Liver (tissue), 9 donors: Measurements from ENCODE around the gene CHID1. TPM values are rescaled to one million over a fixed set of nuclear protein-coding genes. Genes with fewer than 3 reads are reported as not detected.

Experiments
- DNase-seq: peaks from one replicate; pipeline ENCODE4 v3.0.0-alpha.2; 2017; ENCODE audit warnings: low spot score
- H3K27ac ChIP-seq, 2 donors: one replicate each; pipeline ENCODE4 v1.7.0; 2013; ENCODE audit warnings: inconsistent platforms in 2 of 2, low read length in 2 of 2, control low read depth in 1 of 2, low read depth in 1 of 2, mild to moderate bottlenecking in 1 of 2
- H3K27me3 ChIP-seq, 4 donors: one replicate each; pipeline versions ENCODE4 v1.6.1 to v1.7.0; 2013; ENCODE audit warnings: low read length in 3 of 4, inconsistent platforms in 1 of 4, mild to moderate bottlenecking in 1 of 4, moderate library complexity in 1 of 4; ENCODE audit not compliant: control insufficient read depth in 4 of 4, insufficient read depth in 4 of 4
- H3K36me3 ChIP-seq, 4 donors: one replicate each; pipeline versions ENCODE4 v1.6.1 to v1.7.0; 2013; ENCODE audit warnings: low read length in 3 of 4, mild to moderate bottlenecking in 3 of 4, low read depth in 1 of 4, moderate library complexity in 1 of 4; ENCODE audit not compliant: control insufficient read depth in 4 of 4, insufficient read depth in 3 of 4
- H3K4me1 ChIP-seq, 4 donors: one replicate each; pipeline versions ENCODE4 v1.6.1 to v1.7.0; 2013; ENCODE audit warnings: low read length in 3 of 4, mild to moderate bottlenecking in 3 of 4, moderate library complexity in 1 of 4; ENCODE audit not compliant: control insufficient read depth in 4 of 4, insufficient read depth in 4 of 4
- H3K4me3 ChIP-seq, 3 donors: one replicate each; pipeline versions ENCODE4 v1.6.1 to v1.7.0; 2013; ENCODE audit warnings: low read length in 3 of 3, control low read depth in 1 of 3, low read depth in 1 of 3, mild to moderate bottlenecking in 1 of 3
- H3K9ac ChIP-seq, 2 donors: one replicate each; pipeline ENCODE4 v1.7.0; 2013; ENCODE audit warnings: low read length in 2 of 2, mild to moderate bottlenecking in 2 of 2, moderate library complexity in 2 of 2, control low read depth in 1 of 2, low read depth in 1 of 2
- H3K9me3 ChIP-seq, 4 donors: one replicate each; pipeline versions ENCODE4 v1.6.1 to v1.7.0; 2013; ENCODE audit warnings: low read length in 3 of 4; ENCODE audit not compliant: control insufficient read depth in 4 of 4
- EGR1 ChIP-seq, 2 donors: IDR thresholded peaks; 2 replicates each; pipeline ENCODE4 v1.6.1; 2016 to 2018; ENCODE audit warnings: antibody characterized with exemption in 2 of 2, low read depth in 2 of 2
- FOXA1 ChIP-seq: IDR thresholded peaks from 2 replicates; pipeline ENCODE4 v1.6.1; 2016; ENCODE audit warnings: antibody characterized with exemption
- HNF4A ChIP-seq, 2 donors: conservative IDR thresholded peaks; 2 replicates each; pipeline ENCODE4 v1.6.1; 2016; ENCODE audit warnings: antibody characterized with exemption in 2 of 2, mild to moderate bottlenecking in 2 of 2
- JUND ChIP-seq, 2 donors: IDR thresholded peaks; 2 replicates each; pipeline ENCODE4 v1.6.1; 2016; ENCODE audit warnings: antibody characterized with exemption in 2 of 2
- NR2F2 ChIP-seq: IDR thresholded peaks from 2 replicates; pipeline ENCODE4 v1.6.1; 2016; ENCODE audit warnings: antibody characterized with exemption
- RAD21 ChIP-seq, 2 donors: IDR thresholded peaks; 2 replicates each; pipeline ENCODE4 v1.6.1; 2016; ENCODE audit warnings: antibody characterized with exemption in 2 of 2, mild to moderate bottlenecking in 2 of 2
- RXRA ChIP-seq, 2 donors: IDR thresholded peaks; 2 replicates each; pipeline ENCODE4 v1.6.1; 2017 to 2018; ENCODE audit warnings: antibody characterized with exemption in 2 of 2, mild to moderate bottlenecking in 1 of 2
- TAF1 ChIP-seq: conservative IDR thresholded peaks from 2 replicates; pipeline ENCODE4 v1.6.1; 2016; ENCODE audit warnings: antibody characterized with exemption, mild to moderate bottlenecking
- WGBS: extraction: QIAGEN DNeasy Blood & Tissue Kit; methylation state at CpG from one replicate; pipeline ENCODE4 v1.1.7; 2013; 5-methylcytosine and 5-hydroxymethylcytosine counted together
- polyA plus RNA-seq, 2 donors: library from polyadenylated mRNA; stranded (reverse) in 1 of 2; unstranded in 1 of 2; fragments of 200-250 nt in 1 of 2; fragments of >200 nt in 1 of 2; fragmentation: Nextera tagmentation in 1 of 2; extraction: Ambion mirVana in 1 of 2; gene quantifications; one replicate each; pipeline versions ENCODE4 v1.2.1 to v1.2.3, GENCODE V29; 2013 to 2015
- total RNA-seq, 2 donors: library from RNA; depleted of rRNA; stranded (reverse); fragments of >200 nt; gene quantifications; one replicate each; pipeline ENCODE4 v1.2.3, GENCODE V29; 2014
- TF ChIP-seq, protein P1 (sequence below): IDR thresholded peaks from 2 replicates; pipeline ENCODE4 v1.6.1; 2016; ENCODE audit warnings: antibody characterized with exemption
- TF ChIP-seq, protein P2 (sequence below): IDR thresholded peaks from 2 replicates; pipeline ENCODE4 v1.6.1; 2016; ENCODE audit warnings: antibody characterized with exemption, mild to moderate bottlenecking
- TF ChIP-seq, protein P3 (sequence below): fragments of 150-350 bp; IDR thresholded peaks from 2 replicates; pipeline ENCODE4 v1.5.1; 2017; ENCODE audit warnings: improper control_type of control experiment, low read depth, low read length; ENCODE audit not compliant: missing input control
- donor health status: healthy.
- donor health status: healthy.
- donor health status: healthy.
- donor health status: healthy.
- donor health status: healthy.

Gene CHID1
- total and polyA plus RNA-seq, 4 donors: 39.5 to 68.8 (median 59.1) TPM

DNA sequence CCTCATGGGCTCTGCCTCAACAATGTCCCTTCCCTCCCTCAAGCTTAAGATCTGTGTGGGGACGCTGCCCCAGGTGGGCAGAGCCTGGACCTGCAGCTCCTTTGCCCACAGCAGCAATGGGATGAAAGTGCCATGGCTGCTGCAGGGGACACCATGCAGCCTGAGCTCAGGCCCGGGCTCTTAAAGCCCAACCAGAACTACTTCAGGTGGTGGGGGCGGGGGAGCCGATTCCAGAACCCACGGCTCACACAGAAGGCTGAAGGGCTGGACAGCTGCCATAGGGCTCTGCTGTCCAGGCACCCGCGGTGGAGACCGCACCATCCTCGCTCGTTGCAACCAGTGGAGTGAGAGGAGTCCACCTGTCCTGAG is 12.5 kb downstream of the CHID1 start (continued):
- TF ChIP-seq, protein P1, sequence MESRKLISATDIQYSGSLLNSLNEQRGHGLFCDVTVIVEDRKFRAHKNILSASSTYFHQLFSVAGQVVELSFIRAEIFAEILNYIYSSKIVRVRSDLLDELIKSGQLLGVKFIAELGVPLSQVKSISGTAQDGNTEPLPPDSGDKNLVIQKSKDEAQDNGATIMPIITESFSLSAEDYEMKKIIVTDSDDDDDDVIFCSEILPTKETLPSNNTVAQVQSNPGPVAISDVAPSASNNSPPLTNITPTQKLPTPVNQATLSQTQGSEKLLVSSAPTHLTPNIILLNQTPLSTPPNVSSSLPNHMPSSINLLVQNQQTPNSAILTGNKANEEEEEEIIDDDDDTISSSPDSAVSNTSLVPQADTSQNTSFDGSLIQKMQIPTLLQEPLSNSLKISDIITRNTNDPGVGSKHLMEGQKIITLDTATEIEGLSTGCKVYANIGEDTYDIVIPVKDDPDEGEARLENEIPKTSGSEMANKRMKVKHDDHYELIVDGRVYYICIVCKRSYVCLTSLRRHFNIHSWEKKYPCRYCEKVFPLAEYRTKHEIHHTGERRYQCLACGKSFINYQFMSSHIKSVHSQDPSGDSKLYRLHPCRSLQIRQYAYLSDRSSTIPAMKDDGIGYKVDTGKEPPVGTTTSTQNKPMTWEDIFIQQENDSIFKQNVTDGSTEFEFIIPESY: no peak
- no peak for TF ChIP-seq TAF1

DNA sequence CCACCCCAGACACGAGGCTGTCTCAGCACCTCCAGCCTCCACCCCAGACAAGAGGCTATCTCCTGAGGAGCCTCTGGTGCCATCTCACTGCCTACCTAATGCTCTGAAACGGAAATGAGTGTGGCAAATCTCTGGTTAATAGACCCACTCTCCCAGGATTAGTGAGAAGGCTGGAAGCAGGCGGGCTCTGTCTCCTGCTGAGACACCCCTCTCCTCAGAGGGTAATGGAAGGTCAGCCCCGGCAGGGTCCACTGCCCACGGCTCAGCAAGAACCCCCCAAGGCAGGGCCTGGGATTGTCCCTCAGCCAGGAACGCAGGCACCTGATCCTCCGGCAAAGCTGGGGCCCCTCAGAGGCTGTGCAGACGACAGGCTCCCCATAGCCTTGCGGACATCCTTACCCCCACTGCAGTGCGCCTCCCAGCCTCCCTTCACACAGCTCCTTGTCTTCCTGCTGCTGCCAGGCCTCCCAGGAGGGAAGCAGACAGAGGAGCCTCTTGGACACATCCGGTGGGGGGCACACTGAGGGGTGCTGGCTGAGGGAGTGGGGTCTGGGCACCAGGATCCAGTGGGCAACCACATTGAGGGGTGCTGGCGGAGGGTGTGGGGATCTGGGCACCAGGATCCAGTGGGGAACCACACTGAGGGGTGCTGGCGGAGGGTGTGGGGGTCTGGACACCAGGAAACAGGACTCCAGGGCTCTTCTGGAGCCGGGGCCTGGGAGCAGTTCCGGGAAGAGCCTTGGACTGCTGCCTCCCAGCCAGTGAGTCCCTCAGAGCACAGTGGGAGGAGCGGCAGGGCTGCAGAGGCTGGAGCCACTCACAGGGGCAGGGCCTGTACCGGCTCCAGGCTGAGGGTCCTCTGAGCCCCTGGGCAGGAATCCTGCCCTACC is 13.1 kb downstream of the CHID1 start:
- TF ChIP-seq JUND (IDR thresholded peaks at IDR 0.05): no peak
- TF ChIP-seq NR2F2: no peak
- no peak for TF ChIP-seq FOXA1
- TF ChIP-seq RAD21 (IDR thresholded peaks at IDR 0.05): no peak
- TF ChIP-seq HNF4A (conservative IDR thresholded peaks at IDR 0.05): no peak
- no peak for TF ChIP-seq TAF1
- TF ChIP-seq, protein P2, sequence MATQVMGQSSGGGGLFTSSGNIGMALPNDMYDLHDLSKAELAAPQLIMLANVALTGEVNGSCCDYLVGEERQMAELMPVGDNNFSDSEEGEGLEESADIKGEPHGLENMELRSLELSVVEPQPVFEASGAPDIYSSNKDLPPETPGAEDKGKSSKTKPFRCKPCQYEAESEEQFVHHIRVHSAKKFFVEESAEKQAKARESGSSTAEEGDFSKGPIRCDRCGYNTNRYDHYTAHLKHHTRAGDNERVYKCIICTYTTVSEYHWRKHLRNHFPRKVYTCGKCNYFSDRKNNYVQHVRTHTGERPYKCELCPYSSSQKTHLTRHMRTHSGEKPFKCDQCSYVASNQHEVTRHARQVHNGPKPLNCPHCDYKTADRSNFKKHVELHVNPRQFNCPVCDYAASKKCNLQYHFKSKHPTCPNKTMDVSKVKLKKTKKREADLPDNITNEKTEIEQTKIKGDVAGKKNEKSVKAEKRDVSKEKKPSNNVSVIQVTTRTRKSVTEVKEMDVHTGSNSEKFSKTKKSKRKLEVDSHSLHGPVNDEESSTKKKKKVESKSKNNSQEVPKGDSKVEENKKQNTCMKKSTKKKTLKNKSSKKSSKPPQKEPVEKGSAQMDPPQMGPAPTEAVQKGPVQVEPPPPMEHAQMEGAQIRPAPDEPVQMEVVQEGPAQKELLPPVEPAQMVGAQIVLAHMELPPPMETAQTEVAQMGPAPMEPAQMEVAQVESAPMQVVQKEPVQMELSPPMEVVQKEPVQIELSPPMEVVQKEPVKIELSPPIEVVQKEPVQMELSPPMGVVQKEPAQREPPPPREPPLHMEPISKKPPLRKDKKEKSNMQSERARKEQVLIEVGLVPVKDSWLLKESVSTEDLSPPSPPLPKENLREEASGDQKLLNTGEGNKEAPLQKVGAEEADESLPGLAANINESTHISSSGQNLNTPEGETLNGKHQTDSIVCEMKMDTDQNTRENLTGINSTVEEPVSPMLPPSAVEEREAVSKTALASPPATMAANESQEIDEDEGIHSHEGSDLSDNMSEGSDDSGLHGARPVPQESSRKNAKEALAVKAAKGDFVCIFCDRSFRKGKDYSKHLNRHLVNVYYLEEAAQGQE: no peak
- no peak for TF ChIP-seq RXRA (IDR thresholded peaks at IDR 0.05)
- no peak for TF ChIP-seq EGR1 (IDR thresholded peaks at IDR 0.05; ENCODE audit: low read depth in 2 of 2)
- TF ChIP-seq, protein P3, sequence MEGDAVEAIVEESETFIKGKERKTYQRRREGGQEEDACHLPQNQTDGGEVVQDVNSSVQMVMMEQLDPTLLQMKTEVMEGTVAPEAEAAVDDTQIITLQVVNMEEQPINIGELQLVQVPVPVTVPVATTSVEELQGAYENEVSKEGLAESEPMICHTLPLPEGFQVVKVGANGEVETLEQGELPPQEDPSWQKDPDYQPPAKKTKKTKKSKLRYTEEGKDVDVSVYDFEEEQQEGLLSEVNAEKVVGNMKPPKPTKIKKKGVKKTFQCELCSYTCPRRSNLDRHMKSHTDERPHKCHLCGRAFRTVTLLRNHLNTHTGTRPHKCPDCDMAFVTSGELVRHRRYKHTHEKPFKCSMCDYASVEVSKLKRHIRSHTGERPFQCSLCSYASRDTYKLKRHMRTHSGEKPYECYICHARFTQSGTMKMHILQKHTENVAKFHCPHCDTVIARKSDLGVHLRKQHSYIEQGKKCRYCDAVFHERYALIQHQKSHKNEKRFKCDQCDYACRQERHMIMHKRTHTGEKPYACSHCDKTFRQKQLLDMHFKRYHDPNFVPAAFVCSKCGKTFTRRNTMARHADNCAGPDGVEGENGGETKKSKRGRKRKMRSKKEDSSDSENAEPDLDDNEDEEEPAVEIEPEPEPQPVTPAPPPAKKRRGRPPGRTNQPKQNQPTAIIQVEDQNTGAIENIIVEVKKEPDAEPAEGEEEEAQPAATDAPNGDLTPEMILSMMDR: no peak
- TF ChIP-seq, protein P1: no peak
- 90% methylated on average over 17 of the region's 17 CpGs for WGBS
- no peak for DNase-seq
- no peaks in the 10 kb centered on the region for H3K4me1 ChIP-seq
- H3K36me3 ChIP-seq: peaks cover 17 to 50% (median 28%) of the 10 kb centered on the region in 4 donors
- no peaks in the 10 kb centered on the region for H3K9me3 ChIP-seq
- H3K4me3 ChIP-seq: no peak overlapping the region
- no peak overlapping the region for H3K9ac ChIP-seq
- no peak overlapping the region for H3K27ac ChIP-seq
- no peaks in the 10 kb centered on the region for H3K27me3 ChIP-seq
